Measurements from ENCODE around the gene WHRN.

The WHRN gene

DNA sequence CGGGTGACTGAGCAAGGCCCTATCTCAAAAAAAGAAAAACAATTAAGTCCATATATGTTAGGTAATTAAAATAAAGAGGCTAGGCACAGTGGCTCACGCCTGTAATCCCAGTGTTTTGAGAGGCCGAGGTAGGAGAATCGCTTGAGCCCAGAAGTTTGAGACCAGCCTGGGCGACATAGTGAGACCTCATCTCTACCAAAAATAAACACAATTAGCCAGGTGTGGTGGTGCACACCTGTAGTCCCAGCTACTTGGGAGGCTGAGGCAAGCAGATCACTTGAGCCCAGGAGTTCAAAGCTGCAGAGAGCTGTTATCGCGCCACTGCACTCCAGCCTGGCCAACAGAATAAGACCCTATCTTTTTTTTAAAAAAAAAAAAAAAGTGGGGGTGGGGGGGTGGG is 12.3 kb downstream of the WHRN start:
- no peak for DNase-seq (ENCODE audit: low read depth in 2 of 2)

DNA sequence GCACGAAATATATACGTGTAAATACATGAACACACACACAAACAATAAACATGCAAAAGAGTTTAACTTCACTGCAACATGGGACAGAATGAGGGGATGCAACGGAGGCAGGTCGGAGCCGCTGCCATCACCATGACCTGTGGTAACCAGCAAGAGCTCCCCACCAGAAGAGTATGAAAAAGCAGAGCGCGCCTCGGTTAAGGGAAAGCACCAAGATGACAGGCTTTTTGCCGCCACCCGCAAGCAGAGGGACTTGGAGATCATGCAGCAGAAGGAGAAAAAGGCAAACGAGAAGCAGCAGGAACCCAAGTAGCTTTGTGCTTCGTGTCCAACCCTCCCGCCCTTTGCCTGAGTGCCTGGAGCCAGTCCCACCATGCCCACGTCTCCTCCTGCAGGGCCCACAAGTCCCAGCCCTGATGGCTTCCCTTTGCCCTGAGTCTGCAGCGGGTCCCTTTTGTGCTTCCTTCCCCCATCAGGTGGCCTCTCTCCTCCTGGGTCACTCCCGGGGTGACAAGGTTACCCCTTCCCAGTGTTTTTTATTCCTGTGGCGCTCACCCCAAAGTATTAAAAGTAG is 13.8 kb downstream of the WHRN start:
- no peak for DNase-seq (ENCODE audit: low read depth in 2 of 2)

DNA sequence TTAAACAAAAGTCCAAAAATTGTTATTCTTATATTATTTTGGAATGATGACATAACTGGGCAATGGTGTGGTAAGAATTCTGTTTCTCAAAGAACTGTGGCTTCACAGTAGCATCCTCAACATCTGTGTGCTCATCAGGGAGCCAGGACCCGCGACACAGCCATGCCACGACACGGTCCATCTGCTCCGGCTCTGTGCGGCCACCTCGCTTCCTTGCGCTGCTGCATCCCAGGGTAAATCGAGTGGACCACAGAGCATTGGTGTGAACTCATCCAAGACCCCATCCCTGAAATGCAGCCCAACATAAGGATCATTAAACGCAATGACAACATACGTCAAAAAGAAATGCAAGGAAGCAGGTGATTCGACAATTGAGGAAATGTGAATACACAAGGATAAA is 15.3 kb downstream of the WHRN start:
- DNase-seq (ENCODE audit: low read depth in 2 of 2), result no peak

DNA sequence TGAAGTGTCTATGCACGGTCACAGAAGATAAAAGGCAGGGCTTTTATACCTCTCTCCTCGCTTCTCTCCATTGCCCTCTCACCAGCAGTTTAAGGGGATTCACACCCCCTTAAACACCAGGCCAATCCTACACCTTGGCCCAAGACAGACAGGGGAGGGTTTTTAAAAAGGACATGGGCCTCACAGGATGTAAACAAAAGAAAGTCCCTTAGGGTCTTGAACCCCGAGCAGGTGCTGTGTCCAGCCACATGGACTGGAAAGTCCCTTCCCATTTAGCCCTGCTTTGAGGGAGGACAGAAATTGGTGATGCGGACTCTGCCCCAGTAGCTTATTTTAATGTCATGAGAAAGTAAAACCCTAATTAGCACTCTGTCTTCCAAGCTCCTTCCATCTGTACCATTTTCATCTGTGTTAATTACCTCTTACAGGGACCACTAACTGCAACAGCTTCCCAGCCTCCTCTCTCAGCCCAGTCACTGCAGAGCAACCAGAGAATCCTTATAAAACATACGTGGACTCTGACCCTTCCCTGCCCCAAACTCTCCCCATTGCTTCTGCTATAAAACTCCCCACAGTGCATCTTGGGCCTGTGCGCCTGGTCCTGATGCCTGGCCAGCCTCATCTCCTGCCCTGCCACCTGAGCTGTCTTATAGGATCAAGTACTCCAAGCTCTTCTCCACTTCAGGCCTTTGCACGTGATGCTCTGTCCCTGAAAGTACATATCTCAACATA is 16.7 kb downstream of the WHRN start:
- no peak for DNase-seq (ENCODE audit: low read depth in 2 of 2)

DNA sequence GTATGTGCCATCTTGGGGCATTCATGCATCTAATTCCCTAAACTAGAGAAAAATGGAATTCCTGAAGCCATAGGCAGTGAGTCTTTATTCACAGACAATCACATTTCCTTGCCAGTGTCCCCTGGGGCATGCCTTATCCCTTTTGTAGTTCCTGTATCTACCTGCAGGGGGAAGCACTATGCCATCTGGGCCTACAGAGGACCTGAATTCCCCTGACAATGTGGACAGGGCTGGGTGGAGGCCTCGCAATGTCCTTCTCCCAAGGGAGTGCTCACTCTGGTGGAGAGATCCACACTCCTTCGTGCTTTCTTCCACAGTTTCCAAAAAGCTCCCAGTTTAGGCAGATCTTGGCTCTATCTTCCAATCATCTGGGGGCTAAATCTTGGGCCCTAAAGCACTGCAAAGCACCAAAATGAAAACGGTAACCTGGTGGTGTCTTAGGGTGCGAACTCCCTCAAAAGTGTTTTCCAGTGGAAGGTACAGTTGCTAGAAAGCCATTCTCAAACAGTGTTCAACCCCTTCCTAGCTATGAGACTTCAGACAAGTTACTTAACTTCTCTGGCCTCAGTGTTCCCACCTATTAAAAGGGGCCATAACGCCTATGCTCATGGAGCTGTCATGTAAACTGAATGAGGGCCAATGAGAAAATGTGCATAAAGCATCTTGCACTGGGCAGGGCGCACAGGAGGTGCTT is 17.5 kb downstream of the WHRN start:
- DNase-seq (ENCODE audit: low read depth in 2 of 2), result peak; percentile 10 to 41

DNA sequence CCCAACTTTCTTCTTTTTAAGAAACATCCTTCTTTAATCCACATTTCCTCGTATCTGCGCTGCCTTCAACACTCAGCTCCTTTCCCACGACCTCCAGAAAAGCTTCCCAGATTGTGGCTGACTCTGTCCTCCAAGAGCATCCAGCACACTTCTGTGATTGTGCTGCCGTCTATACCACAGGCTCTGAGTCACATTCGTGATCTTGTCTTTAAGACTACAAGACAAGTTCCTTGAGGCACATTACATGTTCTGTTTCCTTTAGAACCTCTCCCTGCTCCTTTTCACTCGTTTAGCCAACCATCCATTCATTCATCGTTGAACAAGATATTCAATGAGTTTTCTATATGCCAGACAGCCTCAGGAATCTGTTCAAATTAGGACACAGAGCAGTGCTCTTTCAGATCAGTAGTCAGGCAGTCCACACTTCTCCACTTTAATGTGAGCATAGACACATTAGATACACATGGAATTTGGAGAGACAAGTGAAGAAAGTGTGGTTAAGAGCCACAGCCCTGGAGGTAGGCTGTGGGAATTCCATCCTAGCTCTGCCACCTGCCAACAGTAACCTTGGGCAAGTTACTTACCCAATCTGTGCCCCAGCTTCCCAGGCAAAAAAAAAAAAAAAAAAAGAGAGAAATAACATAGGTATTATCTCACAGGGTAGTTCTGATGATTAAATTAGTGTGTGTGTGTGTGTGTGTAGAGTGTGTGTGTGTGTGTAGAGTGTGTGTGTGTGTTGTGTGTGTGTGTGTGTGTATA is 18.9 kb downstream of the WHRN start:
- no peak for DNase-seq (ENCODE audit: low read depth in 2 of 2)

DNA sequence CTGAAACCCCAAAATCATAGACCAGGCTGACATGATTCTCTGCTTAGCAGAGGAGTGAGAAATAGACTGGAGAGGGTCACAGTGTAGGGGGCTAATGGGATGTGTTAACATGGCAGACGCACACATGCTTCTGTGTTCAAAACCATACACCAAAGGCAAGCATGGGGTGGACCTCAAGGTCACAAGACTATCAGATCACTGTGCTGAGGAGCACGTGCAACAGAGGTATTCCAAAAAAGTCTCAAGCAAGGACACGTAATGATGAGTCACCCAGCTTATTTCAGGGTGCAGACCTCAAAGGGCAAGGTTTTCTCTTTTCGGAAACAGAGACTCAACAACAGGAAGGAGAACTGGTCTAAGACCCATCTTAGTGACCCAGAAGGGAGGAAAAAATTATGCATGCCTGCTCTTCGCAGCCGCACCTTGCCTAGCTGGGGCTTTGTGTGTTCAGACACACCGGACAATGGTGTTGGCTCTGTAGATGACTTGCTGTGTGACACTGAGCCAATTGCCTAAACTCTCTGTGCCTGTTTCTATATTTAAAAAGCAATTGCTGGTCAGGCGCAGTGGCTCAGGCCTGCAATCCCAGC is 20.3 kb downstream of the WHRN start:
- DNase-seq (ENCODE audit: low read depth in 2 of 2), result peak; percentile 33 to 36

DNA sequence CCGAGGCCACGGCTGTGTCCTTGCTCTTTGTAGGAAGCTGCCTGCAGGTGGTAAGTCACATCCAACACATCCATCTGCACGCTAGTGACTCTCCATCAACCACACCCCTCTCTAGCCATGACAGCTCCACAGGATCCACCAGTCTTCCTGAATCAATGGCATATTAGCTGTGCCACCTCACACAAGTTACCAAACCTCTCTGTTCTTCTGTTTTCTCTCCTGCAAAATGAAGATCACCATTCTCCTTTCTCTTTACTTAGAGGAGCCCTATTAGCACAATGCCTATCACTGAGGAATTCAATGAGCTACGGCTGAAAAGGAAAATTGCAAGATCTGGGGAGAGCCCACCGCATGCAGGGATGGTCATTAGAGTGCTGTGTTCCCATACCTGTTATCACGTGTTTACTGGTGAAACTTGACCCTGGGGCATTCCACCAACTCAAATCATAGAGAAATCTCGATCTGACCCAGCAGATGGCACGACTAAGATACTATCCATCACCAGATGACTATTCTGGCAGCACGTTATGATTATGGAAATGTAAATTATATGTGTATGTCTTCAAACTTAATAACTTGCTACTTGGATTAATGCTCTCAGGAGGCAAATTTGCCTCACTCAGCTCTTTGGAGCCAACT is 20.9 kb downstream of the WHRN start:
- no peak for DNase-seq (ENCODE audit: low read depth in 2 of 2)

DNA sequence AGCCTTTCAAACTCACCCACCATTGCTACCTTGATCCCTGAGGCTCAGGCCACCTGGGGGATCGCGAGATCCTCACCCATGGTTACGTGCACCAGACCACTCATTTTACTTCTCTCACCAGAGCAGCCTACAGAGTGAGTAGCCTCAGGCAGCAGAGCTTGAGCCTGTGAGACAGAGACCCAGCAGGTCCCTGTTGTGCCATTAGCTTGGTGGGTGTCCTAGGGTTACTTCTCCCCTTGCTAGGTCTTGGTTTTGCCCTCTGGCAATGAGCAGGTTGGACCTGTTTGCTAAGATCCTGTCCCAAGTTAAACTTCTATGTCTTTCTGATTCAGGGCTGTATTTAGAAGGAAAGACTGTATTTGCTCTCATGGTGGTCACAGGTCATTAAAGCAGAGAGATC is 21.8 kb downstream of the WHRN start:
- DNase-seq (ENCODE audit: low read depth in 2 of 2), result no peak

DNA sequence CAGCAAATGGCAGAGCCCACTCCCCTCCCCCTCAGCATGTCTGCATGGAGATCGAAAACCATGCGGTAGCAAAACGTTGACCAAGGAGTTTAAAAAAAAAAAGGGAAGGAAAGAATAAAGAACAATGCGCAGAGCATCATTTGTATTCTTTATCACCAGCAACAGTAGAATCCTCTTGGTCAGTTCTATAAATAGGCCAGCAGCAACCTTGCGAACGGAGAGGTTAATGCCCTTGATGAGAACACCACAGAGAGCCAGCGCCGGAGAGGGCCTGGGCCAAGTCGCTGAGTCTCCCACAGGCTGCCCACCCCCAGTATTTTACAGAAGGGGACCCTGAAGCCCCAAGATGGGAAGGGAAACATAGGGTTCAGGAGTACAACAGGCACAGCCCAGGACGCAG is 22.7 kb downstream of the WHRN start:
- no peak for DNase-seq (ENCODE audit: low read depth in 2 of 2)

DNA sequence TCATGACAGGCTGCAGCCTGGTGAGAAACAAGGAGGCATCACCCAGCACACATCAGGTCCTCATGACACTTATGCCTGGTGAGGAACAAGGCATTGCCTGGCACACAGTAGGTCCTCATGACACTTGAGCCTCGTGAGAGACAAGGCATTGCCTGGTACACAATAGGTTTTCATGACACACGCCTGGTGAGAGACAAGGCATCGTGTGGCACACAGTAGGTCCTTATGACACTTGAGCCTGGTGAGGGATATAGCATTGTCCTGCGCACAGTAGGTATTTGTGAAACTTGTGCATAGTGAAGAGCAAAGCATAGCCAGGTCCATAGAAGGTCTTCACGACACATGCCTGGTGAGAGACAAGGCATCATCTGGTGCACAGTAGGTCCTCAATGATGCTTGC is 23.5 kb downstream of the WHRN start:
- no peak for DNase-seq (ENCODE audit: low read depth in 2 of 2)

DNA sequence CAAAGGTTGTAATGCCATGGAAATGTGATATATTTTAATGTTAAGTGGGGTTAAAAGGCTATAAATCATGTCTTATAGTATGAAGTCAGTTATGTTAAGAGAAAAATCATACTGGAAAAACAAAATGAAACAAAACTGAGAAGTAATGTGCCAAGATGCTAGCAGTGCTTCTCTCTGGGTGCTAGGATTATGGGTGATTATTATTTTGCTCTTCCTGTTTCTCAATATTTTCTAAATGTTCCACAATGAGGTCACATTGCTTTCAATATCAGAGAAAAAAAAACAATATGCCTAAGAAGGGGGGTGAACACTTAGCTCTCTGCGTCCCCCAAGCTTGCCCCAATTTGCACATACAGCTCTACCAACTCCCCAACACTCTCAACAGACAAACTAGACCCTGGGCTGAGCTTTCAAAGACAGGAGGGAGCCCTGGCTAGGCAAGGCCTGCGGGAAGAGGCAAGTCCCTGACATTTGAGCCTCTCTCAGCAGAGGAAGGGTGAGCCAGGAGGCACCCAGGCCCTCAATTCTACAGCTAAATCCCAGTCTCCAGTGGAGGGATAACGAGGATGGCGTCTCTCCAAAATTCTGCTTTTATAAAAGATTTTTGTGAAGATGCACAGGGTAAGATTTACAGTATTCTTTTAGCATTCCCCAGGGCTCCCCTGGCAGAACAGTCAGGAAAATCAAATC is 24.4 kb downstream of the WHRN start:
- DNase-seq (ENCODE audit: low read depth in 2 of 2), result no peak

DNA sequence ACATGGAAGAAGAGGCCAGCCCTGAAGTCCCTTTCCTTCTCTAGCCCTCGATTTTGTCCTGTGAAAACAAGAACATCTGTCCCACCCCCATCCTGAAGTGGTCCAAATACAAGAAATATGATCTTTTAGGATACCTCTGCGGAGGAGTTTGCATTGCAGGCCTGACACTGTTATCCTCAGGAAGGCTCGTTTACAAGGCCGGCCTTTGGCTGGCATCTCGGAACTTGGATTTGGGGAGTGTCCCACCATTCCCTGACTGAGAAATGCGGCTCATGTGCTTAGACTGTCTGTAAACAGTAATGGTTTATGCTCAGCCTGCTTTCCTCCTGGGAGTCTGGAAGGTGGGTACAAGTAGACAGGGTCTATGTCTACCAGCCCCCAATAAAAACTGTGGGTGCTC is 26.4 kb downstream of the WHRN start:
- DNase-seq (ENCODE audit: low read depth in 2 of 2), result no peak

DNA sequence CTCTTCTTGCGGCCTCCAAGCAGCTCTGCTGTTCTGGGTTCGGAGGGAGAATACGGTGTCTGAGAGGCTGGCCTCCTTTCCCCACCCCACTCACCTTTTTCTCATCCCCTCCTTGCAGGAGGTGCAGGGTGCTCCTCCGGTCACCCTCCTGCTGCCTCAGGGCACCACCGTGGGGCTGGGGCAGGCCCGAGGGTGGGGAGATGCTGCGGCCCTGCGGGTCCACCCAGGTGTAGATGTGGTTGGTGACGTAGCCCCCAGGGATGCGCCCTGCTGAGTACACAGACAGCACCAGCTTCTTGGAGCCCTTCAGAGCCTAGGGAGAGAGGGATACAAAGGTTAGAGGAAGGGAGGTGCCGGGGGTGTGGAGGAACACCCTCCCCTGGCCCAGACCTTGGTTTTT is 26.8 kb downstream of the WHRN start:
- DNase-seq (ENCODE audit: low read depth in 2 of 2), result no peak

DNA sequence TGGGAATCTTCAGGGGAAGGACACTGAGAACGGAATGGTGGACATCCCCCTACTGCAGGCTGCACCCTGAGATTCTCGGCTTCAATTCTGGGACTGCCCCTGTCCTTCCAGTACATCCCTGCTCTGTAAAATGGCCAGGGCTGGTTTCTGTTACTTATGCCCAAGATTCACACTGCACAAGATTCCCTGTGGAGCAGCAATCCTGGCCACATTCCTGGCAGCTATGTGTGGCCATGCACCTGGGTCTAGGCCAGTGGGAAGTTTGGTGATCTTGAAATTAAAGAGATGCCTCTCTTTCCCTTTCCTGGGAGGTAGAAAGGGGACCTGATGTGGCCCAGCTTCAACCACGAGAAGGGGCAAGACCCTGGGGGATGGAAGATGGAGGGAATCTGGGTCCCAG is 27.6 kb downstream of the WHRN start:
- DNase-seq (ENCODE audit: low read depth in 2 of 2), result no peak

DNA sequence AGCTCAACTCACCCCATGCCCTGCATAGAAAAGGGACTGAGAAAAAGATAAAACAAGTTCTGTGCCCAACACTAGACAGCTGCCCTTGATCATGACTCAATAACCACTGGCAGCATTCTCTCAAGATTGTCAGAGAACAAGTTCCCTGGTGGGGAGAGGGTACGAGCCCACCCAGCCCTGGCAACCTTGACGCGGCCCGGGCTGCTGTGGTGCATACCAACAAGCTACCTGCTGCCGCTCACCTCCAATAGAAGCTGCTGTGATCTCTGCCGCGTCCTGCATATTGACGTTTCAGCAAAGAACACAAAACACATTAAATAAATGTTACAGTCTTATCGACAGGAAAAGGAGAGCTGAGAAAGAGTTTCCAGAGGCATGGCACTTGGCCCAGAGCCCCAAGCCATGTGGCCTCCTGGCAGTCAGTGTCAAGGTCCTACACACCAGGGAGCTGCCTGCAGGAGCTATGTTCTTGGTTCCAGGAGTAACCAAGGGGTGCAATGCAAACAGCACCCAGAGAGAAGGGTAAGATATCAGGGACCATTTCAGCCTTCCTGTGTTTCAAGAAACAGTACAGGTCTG is 28.3 kb downstream of the WHRN start:
- DNase-seq (ENCODE audit: low read depth in 2 of 2), result no peak

DNA sequence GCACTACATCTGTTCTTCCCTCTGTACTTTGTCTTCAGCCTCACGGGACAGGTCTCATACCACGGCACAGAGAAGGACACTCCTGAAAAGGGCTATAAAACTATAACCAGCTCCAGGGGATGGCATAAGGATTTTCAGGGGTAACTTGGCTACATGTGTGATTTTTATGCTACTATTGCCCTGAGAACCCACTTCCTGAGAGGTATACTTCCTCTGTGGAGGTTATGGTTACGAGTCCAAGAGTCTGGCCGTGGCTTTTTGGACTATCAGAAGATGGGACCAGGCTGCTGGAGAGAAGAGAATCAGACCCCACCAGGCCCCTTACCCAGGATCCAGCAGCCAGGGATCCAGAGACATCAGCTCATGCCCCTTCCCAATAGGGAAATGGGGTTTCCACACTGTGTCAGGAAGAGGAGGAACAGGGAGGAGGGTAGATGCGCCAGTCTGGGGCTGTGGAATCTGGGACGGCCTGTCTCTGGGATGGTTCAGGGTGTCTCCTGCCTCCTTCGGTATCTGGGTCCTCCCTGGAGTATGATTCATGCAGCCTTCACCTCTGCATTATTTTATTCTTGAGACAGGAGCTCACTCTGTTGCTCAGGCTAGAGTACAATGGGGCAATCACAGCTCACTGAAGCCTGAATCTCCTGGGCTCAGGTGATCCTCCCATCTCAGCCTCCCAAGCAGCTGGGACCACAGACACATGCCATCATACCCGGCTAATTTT is 29.7 kb downstream of the WHRN start:
- no peak for DNase-seq (ENCODE audit: low read depth in 2 of 2)

DNA sequence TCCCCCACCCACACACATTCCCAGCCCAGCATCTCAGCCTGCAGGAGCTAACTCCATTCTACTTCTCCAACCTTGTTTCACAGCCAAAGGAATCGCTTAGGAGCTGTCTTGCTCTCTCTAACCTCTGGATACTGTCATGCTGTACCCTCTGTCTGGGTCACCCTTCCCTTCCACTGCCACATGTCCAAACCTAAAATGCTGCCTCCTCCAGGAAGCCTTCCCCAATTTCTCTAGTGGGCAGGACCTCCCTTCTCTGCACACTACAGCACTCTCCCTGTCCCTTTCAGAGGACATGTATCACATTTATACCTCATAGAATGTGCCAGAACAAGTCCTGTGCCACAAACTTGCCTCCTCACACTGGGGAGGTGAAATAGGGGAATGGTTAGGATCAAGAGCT is 30.8 kb downstream of the WHRN start:
- no peak for DNase-seq (ENCODE audit: low read depth in 2 of 2)

DNA sequence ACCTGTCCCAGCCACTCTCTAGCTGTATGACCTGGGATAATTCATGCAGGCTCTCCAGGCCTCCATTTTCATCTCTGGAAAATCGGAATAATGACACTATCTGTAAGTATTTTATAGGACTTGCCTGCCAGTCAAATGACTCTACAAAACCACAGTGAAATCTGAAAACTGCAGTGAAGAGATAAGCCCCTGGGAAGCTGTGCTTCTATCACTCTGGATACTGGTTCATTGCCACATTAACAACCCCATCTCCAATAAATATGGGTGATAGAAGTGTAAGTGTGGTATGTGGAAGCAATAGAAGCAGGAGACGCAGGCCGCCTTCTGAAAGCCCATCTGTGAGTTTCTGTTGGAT is 31.8 kb downstream of the WHRN start:
- DNase-seq (ENCODE audit: low read depth in 2 of 2), result no peak

DNA sequence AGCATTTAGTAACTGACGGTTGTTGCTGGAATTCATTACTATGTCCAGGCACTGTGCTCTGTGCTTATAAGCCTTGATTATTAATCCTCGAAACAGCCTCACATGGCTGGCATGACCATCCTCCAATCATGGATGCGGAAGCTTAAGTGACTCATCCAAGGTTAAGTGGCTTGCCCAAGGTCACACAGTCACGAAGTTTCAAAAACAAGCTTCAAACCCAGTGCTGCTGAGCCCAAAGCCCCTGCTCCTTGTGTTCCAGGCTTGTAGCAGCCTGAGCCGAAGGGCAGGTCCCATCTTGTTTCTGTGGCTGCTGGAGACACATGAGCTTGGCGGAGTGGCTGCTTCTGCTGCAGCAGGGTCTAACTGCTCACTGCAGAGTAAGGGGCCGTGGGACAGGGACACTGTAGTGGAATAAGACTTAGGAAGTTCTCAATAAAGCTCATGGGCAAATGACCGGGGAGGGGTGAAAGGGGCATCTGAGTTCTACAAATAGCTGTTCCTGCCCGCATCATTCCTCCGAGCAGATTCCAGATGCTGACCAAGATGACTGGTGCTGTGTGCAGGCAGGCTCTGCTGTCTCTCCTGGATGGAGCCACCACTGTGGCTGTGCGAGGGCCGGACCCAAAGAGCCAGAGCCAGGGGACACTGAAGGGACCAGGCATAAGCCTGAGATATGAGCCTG is 32.4 kb downstream of the WHRN start:
- no peak for DNase-seq (ENCODE audit: low read depth in 2 of 2)

Measured in stimulated activated CD8-positive, alpha-beta memory T cell treated with anti-CD3 and anti-CD28 coated beads, Interleukin-7, amount 100 ng/mL, for 4 hours (primary cell).